ENCODE results near the gene KBTBD13.

KBTBD13 gene

GRCh38 chr15:65101411-65101890, 24.9 kb downstream of the KBTBD13 start:
- FAIRE-seq (no peak), DNase-seq (ENCODE audit: insufficient read length, low spot score) (no peak)
- TF ChIP-seq CTCF (IDR thresholded peaks at IDR 0.05; ENCODE audit: insufficient read depth, missing control alignments) = peak; percentile 67

GRCh38 chr15:65101891-65102708, 25.6 kb downstream of the KBTBD13 start:
- no peak for TF ChIP-seq CTCF (IDR thresholded peaks at IDR 0.05; ENCODE audit: insufficient read depth, missing control alignments)
- FAIRE-seq (no peak), DNase-seq (ENCODE audit: insufficient read length, low spot score) (no peak)

- no peak for FAIRE-seq
- DNase-seq (ENCODE audit: insufficient read length, low spot score) = no peak
- no peak for TF ChIP-seq CTCF (IDR thresholded peaks at IDR 0.05; ENCODE audit: insufficient read depth, missing control alignments)
Measured at GRCh38 chr15:65102912-65103311, 26.4 kb downstream of the KBTBD13 start.

DNA sequence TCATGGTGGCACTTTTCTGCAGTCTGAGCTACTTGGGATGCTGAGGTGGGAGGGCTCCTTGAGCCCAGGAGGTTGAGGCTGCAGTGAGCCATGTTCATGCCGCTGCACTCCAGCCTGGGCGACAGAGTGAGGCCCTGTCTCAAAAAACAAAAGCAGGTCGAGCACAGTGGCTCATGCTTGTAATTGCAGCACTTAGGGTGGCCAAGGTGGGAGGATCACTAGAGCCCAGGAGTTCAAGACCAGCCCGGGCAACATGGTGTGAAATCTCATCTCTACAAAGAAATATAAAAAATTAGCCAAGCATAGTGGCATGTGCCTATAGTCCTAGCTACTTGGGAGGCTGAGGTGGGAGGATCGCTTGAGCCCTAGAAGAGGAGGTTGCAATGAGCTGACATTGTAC, 28.5 kb downstream of the KBTBD13 start:
- no peak for TF ChIP-seq CTCF (IDR thresholded peaks at IDR 0.05; ENCODE audit: insufficient read depth, missing control alignments)
- no peak for DNase-seq (ENCODE audit: insufficient read length, low spot score)
- FAIRE-seq = no peak

DNA sequence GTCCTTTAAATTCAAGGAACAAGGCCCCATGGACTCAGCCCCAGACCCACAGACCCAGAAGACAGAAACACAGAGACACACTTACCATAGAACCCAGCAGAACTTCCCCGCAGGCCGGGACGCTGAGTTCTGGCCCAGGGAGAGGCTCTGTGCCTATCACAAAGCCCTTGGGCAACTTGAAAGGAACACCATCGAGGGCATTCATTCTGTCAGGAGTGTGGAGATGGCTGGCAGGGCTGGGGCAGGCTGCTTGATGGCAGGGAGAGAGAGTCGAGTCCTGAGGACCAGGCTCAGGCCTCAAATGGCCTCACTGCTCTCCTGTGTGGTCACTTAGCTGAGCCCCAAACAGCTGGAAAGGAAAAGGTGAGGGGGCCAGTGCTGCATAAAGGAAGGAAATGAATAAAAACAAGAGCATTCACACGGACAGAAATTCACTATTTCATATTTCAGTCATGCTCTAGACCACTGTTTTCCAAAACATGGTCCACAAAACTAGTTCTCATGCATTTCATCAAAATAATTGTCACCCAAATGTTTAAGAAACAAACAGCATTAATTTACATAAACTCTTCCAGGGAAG, 29.6 kb downstream of the KBTBD13 start:
- TF ChIP-seq CTCF (IDR thresholded peaks at IDR 0.05; ENCODE audit: insufficient read depth, missing control alignments) = no peak
- FAIRE-seq (no peak), DNase-seq (ENCODE audit: insufficient read length, low spot score) (no peak)

DNA sequence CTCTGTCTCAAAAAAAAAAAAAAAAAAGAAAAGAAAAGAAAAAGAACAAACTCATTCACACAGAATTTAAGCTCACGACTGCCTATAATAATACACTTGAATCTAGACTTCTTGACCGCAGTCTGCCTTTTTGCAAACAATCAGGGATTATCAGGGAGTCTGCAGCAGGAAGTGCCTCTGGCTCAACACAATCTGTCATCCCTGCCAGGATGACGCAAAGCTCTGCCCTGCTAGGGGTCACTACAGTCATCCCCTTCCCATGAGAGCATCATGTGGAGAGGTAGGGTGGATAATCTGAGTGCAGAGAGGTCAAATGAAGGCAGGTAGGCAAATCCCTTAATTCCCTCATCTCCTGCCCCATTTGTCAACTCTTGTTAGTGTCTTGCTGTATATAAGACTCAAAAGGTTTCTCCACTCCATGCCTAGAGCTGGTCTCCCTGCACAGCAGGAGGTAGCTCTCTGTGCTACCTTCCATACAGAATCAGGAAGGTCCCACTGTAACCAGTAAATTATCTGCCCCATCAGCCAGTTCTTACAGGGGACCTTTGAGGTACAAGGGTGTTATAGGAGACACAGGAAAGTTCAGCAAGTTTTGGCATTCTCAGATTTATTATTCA, 34.2 kb downstream of the KBTBD13 start:
- FAIRE-seq = peak; percentile 85
- peak; percentile 51 for DNase-seq (ENCODE audit: insufficient read length, low spot score)
- TF ChIP-seq CTCF (IDR thresholded peaks at IDR 0.05; ENCODE audit: insufficient read depth, missing control alignments) = no peak

All from D721Med (cell line).